ENCODE measurements around the gene CCP110.

The CCP110 gene

DNA sequence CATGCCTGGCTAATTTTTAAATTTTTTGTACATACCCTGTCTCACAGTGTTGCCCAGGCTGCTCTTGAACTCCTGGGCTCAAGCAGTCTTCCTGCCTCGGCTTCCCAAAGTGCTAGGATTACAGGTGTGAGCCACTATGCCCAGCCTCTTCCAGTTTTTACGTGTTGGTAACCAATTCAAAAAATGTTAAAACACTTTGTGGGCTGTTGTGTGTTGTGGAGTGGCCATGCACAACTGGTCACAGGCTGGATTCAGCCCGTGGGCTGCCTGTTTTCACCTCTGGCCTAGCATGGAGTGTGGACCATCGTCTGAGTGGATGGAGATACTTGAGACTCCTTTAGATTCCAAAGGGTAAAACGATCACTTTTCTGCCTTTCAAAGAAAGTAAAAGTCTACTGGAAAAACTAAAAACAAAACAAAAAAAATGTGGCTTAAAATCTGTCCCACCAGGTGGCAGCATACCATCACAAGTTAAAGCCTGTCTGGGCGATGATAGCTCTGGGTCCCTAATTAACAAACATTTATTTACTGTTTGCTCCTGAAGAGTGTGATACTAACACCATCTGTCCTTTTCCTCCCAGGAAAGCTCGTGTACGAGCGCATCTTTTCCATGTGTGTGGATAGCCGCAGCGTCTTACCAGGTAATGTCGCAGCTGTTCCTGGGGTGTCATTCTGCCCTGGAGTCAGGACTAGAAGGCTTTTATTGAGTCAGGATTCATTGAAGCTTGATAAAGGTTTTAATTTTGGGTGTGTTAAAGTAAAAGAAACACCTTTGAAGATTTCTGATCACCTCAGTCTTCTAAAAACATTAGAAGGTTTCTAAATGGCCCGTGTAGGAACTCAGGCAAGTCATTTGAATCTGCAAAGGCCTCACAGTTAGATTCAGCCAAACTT lies 77.6 kb downstream of the CCP110 start:
- DNase-seq (ENCODE audit: low read depth in 2 of 2) = no peak
